GM13976 (cell line): ENCODE measurements around the gene NDUFS2.
"Not testable (repeated sequence)": the region's sequence is repeated elsewhere in the genome, so short reads cannot be mapped to it uniquely, and the experiment has no call there.

Experiments
- DNase-seq: peaks from one replicate; pipeline ENCODE4 v3.0.0; 2012; ENCODE audit warnings: low spot score
- CTCF ChIP-seq: IDR thresholded peaks from 2 replicates; pipeline ENCODE4 v1.5.1; 2012; ENCODE audit warnings: borderline replicate concordance, mild to moderate bottlenecking; ENCODE audit not compliant: insufficient read depth; ENCODE audit errors: extremely low read depth, missing control alignments, control extremely low read depth
- in situ Hi-C: fragments of 300-500 bp; cut with MboI; formaldehyde crosslinking; loops from one replicate; pipeline ENCODE4 v1.12.0; 2022; ENCODE audit warnings: low sequenced_read_pairs, mixed read lengths, inconsistent platforms; ENCODE audit not compliant: unreplicated experiment

Gene NDUFS2

DNA sequence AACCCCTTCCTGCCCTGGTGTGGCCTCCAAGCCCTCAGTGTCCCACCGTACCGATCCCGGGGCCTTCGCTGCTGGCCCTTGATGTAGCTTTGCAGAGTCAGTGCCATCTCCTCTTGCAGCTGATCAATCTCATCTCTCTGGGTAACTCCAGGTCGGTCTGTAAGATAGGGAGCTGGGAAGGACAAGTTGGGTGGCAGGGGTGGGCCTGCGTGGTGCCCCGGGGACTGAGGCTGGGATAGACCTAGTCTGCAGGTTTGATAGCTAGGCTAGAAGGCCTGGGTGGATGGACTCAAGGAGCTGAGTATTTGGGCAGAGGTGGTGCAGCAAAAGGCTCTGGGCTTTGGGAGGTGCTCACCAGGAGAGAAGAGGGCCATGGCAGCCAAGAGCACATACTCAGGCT lies 28.6 kb downstream of the NDUFS2 start:
- in situ Hi-C loops = no loop called here
- no peak for TF ChIP-seq CTCF
- DNase-seq = no peak

DNA sequence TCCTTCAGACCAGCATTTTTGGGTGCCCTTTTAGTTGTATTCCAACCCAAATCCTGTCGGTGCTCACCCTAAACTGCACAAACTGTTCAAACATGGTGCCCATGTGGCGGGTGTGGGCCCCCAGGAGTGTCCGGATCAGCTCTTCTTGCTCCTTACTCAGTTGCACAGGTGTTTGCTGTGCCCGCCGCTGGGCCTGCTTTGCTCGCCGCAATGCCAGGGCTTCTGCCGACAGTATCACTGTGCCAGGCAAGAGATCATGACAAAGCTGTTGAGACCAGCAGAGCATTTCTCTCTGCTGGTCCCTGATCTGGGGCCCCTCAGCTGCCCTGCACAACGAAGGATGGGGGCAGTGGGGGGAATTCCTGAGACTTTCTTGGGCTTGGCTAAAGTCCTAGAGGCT lies 30.9 kb downstream of the NDUFS2 start:
- TF ChIP-seq CTCF = no peak
- no peak for DNase-seq
- in situ Hi-C loops = no loop called here

GRCh38 chr1:161235957-161236775 lies 34.0 kb downstream of the NDUFS2 start:
- no peak for TF ChIP-seq CTCF
- no peak for DNase-seq
- in situ Hi-C loops = no loop called here

GRCh38 chr1:161238039-161238473 lies 35.9 kb downstream of the NDUFS2 start, which contains the start of gene NR1I3:
Gene NR1I3 (minus strand): TSS chr1:161238203. CDS start chr1:161236565, 1,638 bp downstream.
- in situ Hi-C loops = no loop called here
- TF ChIP-seq CTCF = no peak
- no peak for DNase-seq

DNA sequence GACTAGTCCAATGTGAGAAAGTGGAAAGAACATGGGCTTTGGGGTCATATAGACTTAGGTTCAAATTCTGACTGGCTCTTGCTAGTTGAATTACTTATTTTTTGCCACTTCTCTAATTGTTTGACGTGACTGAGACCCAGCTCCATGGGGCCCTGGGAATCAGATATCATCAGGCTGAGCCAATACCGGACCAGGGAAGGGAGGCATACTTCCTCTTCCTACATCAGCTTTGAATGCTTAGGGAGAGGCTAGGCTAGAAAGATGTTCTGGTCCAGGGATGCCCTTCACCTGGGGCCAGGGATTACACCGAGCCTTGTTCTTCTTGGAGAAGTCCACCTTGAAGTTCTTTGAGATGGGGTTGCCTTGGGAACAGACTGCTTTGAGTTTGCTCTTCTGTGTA lies 39.5 kb downstream of the NDUFS2 start:
- in situ Hi-C loops = no loop called here
- TF ChIP-seq CTCF = no peak
- DNase-seq = no peak

DNA sequence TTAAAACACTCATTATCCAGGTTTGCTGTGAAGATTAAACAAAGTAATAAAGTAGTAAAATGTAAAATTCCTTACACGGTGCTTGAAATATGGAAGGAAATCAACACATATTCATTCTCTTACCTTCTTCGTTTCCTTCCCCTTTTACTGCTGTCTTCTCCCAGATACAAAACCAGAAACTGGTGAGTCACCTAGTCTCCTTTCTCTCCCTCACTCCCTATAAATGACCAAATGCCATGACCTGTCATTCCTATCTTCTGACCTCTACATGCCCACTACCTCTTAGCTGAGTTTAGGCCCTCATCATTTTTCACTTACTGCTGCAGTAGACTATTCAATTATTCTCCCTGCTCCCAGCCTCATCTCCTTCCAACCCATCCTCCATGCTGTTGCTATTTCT lies 40.1 kb downstream of the NDUFS2 start:
- TF ChIP-seq CTCF = no peak
- no peak for DNase-seq
- in situ Hi-C loops = no loop called here

DNA sequence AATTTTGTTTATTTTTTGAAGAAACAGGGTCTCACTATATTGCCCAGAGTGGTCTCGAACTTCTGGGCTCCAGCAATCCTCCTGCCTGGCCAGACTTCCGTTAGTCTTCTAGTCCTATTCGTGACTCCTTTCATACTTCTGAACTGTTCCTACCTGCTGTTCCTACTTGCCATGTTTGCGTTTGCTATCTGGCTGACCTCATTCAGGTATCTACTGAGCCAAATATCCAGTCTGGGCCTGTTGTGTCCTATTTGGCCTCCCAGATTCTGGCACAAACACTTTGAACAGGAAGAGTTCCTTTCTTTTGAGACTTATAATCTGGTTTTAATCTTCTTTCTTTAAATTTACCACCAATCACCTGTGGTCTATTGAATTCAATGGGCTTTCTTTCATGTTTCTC lies 42.7 kb downstream of the NDUFS2 start:
- in situ Hi-C loops = no loop called here
- DNase-seq = no peak
- TF ChIP-seq CTCF = no peak

DNA sequence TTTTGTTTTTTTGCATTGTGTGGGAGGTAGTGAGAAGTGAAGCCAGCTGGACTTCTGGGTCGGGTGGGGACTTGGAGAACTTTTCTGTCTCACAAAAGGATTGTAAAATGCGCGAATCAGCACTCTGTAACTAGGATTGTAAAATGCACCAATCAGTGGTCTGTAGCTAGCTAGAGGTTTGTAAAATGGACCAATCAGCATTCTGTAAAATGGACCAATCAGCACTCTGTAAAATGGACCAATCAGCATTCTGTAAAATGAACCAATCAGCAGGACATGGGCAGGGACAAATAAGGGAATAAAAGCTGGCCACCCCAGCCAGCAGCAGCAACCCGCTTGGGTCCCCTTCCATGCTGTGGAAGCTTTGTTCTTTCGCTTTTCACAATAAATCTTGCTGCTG lies 47.9 kb downstream of the NDUFS2 start:
- DNase-seq, in situ Hi-C loops: not testable (repeated sequence)
